HG02885 (cell line): ENCODE results near the gene CXCL10.

Source experiments
- ATAC-seq: cut with Tn5 transposase; IDR thresholded peaks from one replicate; pipeline ENCODE4 v1.9.1; 2021; ENCODE audit warnings: mild to moderate bottlenecking; ENCODE audit not compliant: unreplicated experiment, poor library complexity

Gene CXCL10

DNA sequence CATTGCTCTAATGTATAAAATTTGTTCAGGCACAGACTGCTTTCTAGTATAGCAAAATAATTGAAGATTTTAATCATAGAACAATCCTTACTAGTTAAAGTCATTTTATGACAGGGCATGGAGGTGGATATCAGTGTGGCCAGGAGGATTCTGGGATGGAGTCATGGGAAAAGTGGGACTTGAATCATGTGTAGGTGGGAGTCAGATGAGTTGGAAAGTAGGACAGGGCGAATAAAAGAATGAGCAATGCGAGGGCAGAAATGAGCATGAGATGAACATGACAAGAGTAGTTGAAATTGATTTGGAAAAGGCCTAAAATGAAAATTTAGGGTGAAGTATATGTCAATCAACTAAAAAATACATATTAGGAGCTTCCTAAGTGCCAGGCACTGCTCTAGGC lies 25.4 kb downstream of the CXCL10 start:
- no peak for ATAC-seq

DNA sequence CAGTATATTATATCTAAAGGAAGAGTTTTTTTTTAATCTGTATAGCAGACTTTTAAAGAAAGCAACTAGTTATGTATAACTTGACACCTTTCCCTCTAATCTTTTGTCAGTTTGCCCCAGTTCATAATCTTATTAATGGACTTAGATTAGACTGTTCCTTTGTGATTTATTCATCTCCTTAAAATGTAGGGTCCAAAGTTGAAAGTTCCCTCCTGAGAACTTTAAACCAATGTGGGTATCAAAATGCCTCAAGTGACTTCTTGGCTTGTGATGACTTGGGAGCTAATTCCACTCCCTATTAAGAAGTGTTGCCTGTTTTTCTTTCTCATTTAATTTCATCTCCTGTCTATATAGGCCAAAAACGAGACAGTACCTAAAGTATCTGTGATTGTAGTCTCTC lies 26.2 kb downstream of the CXCL10 start:
- ATAC-seq: no peak

GRCh38 chr4:75995727-75996126 lies 27.6 kb downstream of the CXCL10 start:
- ATAC-seq: no peak

GRCh38 chr4:75992462-75992861 lies 30.8 kb downstream of the CXCL10 start:
- ATAC-seq: no peak

GRCh38 chr4:75989846-75990528 lies 33.3 kb downstream of the CXCL10 start:
- ATAC-seq: no peak

DNA sequence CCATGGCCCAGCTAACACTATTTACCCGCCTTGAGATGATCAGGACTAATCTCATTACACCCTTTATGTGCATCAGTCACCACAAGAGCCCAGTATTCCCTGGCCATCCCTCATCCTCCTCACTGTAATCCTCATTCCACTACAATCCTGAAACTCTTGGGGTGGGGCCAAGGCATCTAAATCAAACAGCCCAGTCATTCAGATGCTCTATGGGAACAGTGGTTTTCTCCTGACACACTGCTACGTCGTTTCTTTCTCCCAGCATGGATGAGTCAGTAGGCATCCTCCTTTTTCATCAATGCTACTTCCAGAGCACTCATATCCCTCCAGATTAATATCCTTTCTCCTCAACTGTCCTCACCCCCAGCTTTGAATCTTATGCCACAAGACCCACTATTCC lies 38.2 kb downstream of the CXCL10 start:
- ATAC-seq: no peak

DNA sequence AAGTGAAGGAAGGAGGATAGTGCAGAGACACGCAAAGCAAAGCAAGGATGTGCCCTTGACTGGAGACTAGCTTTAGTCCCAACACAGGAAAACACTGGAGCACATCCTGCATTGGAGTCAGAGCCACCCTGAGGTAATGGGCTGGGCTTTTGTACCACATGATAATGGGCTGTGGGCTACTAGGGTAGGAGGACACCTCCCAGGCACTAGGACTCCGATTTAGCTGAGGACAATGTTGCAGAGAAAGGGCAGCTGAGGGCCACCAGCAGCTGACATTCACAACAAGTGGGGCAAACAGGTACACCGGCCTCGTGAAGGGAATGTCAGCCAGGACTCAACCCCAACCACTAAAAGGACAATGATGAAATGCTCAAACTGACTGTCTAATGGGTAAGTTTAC lies 42.7 kb downstream of the CXCL10 start:
- ATAC-seq: no peak

DNA sequence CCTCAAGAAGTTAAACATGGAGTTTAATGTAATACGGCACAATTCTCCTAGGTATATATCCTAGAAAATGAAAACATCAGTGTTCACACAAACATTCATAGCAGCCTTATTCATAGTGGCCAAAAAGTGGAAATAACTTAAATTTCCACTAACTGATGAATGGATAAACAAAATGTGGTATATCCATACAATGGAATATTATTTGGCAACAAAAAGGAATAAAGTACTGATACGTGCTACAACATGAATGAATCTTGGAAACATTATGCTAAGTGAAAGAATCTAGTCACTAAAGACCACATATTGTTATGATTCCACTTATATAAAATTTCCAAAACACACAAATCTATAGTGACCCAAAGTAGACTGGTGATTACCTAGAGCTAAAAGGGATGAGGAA lies 47.1 kb downstream of the CXCL10 start:
- no peak for ATAC-seq

DNA sequence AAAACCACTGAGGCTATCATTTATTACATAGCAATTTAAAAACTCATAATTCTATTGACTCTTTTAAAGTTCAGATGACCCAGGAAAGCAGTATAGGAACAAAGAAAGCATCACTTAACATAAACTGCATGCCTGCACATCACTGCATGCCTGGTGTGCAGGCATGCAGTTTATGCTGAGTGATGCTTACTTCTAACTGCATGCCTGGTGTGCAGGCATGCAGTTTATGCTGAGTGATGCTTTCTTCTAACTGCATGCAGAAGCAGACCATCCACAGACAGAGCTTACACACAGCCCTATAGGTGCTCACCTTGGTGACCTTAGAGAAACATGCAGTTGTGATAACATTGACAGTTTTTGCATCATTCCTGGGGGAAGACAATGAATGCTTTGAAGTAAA lies 49.5 kb downstream of the CXCL10 start:
- ATAC-seq: no peak
